ENCODE data around the gene GALR3. TPM values are rescaled to one million over a fixed set of nuclear protein-coding genes. Genes with fewer than 3 reads are reported as not detected.

The GALR3 gene
- total RNA-seq = not detected

GRCh38 chr22:37823134-37823985, at the start of gene GALR3:
Gene GALR3, plus strand, starts transcription at chr22:37823382. Its CDS starts 25 bp downstream, at chr22:37823407.

GRCh38 chr22:37807410-37808293, 15.5 kb upstream of the GALR3 start, which contains the start of gene GCAT:
Gene GCAT, plus strand, starts transcription at chr22:37807934. Its CDS starts 34 bp downstream, at chr22:37807968.

GRCh38 chr22:37849089-37849751, 26.0 kb downstream of the GALR3 start, which contains the start of gene EIF3L:
Gene EIF3L, plus strand, starts transcription at chr22:37849419. Its CDS starts 31 bp downstream, at chr22:37849450.

Small RNA genes within 50 kb of the gene (small RNA-seq; reads per million reads assigned to genes)
- gene MIR659 = 0.82 reads per million, percentile 72 among the genes with 10 or more reads in this experiment

Other genes starting within 250 kb of the GALR3 start
- gene LGALS2, start 243.3 kb upstream of the GALR3 start, total RNA-seq = not detected
- gene GGA1, start 214.5 kb upstream of the GALR3 start, total RNA-seq = 37.6 TPM
- 0.92 TPM for gene SH3BP1, start 183.7 kb upstream of the GALR3 start, total RNA-seq
- gene PDXP, start 164.7 kb upstream of the GALR3 start, total RNA-seq = 56.1 TPM
- 107 TPM for gene LGALS1, start 147.7 kb upstream of the GALR3 start, total RNA-seq
- gene NOL12, start 137.0 kb upstream of the GALR3 start, total RNA-seq = 15.0 TPM
- 16.1 TPM for gene TRIOBP, start 126.3 kb upstream of the GALR3 start, total RNA-seq
- 13.8 TPM for gene GCAT, start 15.4 kb upstream of the GALR3 start, total RNA-seq
- gene ANKRD54, start 21.0 kb downstream of the GALR3 start, total RNA-seq = 27.2 TPM
- gene EIF3L, start 26.0 kb downstream of the GALR3 start, total RNA-seq = 478 TPM
- gene MICALL1, start 82.9 kb downstream of the GALR3 start, total RNA-seq = 27.9 TPM
- gene C22orf23, start 130.2 kb downstream of the GALR3 start, total RNA-seq = 1.4 TPM
- gene POLR2F, start 130.3 kb downstream of the GALR3 start, total RNA-seq = 37.4 TPM
- 6.2 TPM for gene SOX10, start 161.2 kb downstream of the GALR3 start, total RNA-seq
- 39.2 TPM for gene PICK1, start 234.0 kb downstream of the GALR3 start, total RNA-seq